CD14-positive monocyte (primary cell): Measurements from ENCODE around the gene DCP2. TPM values are rescaled to one million over a fixed set of nuclear protein-coding genes. Genes with fewer than 3 reads are reported as not detected.
"Not testable (repeated sequence)": the region's sequence is repeated elsewhere in the genome, so short reads cannot be mapped to it uniquely, and the experiment has no call there.

Experiments used
- DNase-seq, 3 donors: peaks; one replicate each; pipeline ENCODE4 v3.0.0-alpha.2; 2011 to 2022
- H2AFZ ChIP-seq: 2 replicates; pipeline ENCODE4 v1.6.0; 2012; ENCODE audit warnings: mild to moderate bottlenecking, low read depth, low read length, inconsistent platforms; ENCODE audit not compliant: insufficient read depth, poor library complexity, severe bottlenecking
- H3K27ac ChIP-seq, 2 donors: 1 replicate in 1 of 2; 2 replicates in 1 of 2; pipeline ENCODE4 v1.5.1; 2012 to 2013; ENCODE audit warnings: low read length in 2 of 2, control low read depth in 1 of 2, inconsistent platforms in 1 of 2, low read depth in 1 of 2, mild to moderate bottlenecking in 1 of 2
- H3K27me3 ChIP-seq, 2 donors: one replicate each; pipeline versions ENCODE4 v1.6.0 to v1.6.1; 2011 to 2013; ENCODE audit warnings: low read length in 2 of 2; ENCODE audit not compliant: control insufficient read depth in 2 of 2, insufficient read depth in 2 of 2
- H3K36me3 ChIP-seq, 2 donors: replicated peaks in 1 of 2; 1 replicate in 1 of 2; 2 replicates in 1 of 2; pipeline versions ENCODE4 v1.5.1 to v1.6.1; 2012 to 2013; ENCODE audit warnings: low read length in 2 of 2, control low read depth in 1 of 2, inconsistent platforms in 1 of 2, mild to moderate bottlenecking in 1 of 2; ENCODE audit not compliant: insufficient read depth in 2 of 2, control insufficient read depth in 1 of 2
- H3K4me1 ChIP-seq, 2 donors: 1 replicate in 1 of 2; 2 replicates in 1 of 2; pipeline versions ENCODE4 v1.5.1 to v1.6.1; 2012 to 2013; ENCODE audit warnings: low read length in 2 of 2, control low read depth in 1 of 2, inconsistent platforms in 1 of 2, mild to moderate bottlenecking in 1 of 2, moderate library complexity in 1 of 2; ENCODE audit not compliant: insufficient read depth in 2 of 2, control insufficient read depth in 1 of 2
- H3K4me2 ChIP-seq: replicated peaks from 2 replicates; pipeline ENCODE3; 2012; ENCODE audit warnings: low read length, moderate library complexity, mild to moderate bottlenecking; ENCODE audit not compliant: poor library complexity, severe bottlenecking; ENCODE audit errors: extremely low read depth
- H3K4me3 ChIP-seq, 3 experiments: fragments of 200-600 bp in 1 of 3; sonication (generic) in 1 of 3; replicated peaks in 1 of 3; 1 replicate in 2 of 3; 2 replicates in 1 of 3; pipeline ENCODE4 v1.5.1; 2011 to 2013; ENCODE audit warnings: low read length in 3 of 3, mild to moderate bottlenecking in 3 of 3, control low read depth in 2 of 3, low read depth in 2 of 3, inconsistent platforms in 1 of 3, moderate library complexity in 1 of 3
- H3K79me2 ChIP-seq: 2 replicates; pipeline ENCODE4 v1.6.0; 2012; ENCODE audit warnings: mild to moderate bottlenecking, control low read depth, inconsistent platforms, low read length, moderate library complexity; ENCODE audit not compliant: insufficient read depth
- H3K9ac ChIP-seq: 2 replicates; pipeline ENCODE4 v1.6.0; 2017; ENCODE audit warnings: low read length, mild to moderate bottlenecking; ENCODE audit not compliant: insufficient read depth, poor library complexity, severe bottlenecking
- H3K9me3 ChIP-seq, 2 donors: replicated peaks in 1 of 2; 1 replicate in 1 of 2; 2 replicates in 1 of 2; pipeline versions ENCODE4 v1.5.1 to v1.6.1; 2012 to 2013; ENCODE audit warnings: low read length in 2 of 2, control low read depth in 1 of 2; ENCODE audit not compliant: control insufficient read depth in 1 of 2, insufficient read depth in 1 of 2
- H4K20me1 ChIP-seq: 2 replicates; pipeline ENCODE4 v1.6.0; 2012; ENCODE audit warnings: mild to moderate bottlenecking, low read length, control low read depth, moderate library complexity; ENCODE audit not compliant: insufficient read depth
- H3K27ac Mint-ChIP-seq, 7 donors: one replicate each; pipeline ENCODE4 v1.8.0; 2020; ENCODE audit warnings: mild to moderate bottlenecking in 7 of 7, mixed read lengths in 7 of 7, moderate library complexity in 6 of 7, inconsistent platforms in 2 of 7
- H3K27me3 Mint-ChIP-seq, 3 donors: one replicate each; pipeline ENCODE4 v1.8.0; 2021 to 2022; ENCODE audit warnings: low read depth in 3 of 3, mild to moderate bottlenecking in 3 of 3, mixed read lengths in 3 of 3, moderate library complexity in 3 of 3, inconsistent platforms in 1 of 3
- H3K36me3 Mint-ChIP-seq, 2 donors: one replicate each; pipeline ENCODE4 v1.8.0; 2020; ENCODE audit warnings: mixed read lengths in 2 of 2, inconsistent platforms in 1 of 2, mild to moderate bottlenecking in 1 of 2
- H3K4me1 Mint-ChIP-seq: one replicate; pipeline ENCODE4 v1.8.0; 2020; ENCODE audit warnings: mild to moderate bottlenecking, mixed read lengths
- H3K4me3 Mint-ChIP-seq, 2 donors: one replicate each; pipeline ENCODE4 v1.8.0; 2020; ENCODE audit warnings: mild to moderate bottlenecking in 2 of 2, mixed read lengths in 2 of 2, moderate library complexity in 1 of 2
- H3K9me3 Mint-ChIP-seq, 7 donors: one replicate each; pipeline ENCODE4 v1.8.0; 2020 to 2022; ENCODE audit warnings: mixed read lengths in 7 of 7, mild to moderate bottlenecking in 6 of 7, moderate library complexity in 6 of 7, inconsistent platforms in 2 of 7
- CTCF ChIP-seq: fragments of 200-600 bp; IDR thresholded peaks from one replicate; pipeline ENCODE4 v1.8.0; 2022; ENCODE audit warnings: antibody characterized with exemption, mild to moderate bottlenecking
- WGBS: methylation state at CpG from one replicate; pipeline ENCODE4 v1.1.5; 2013; ENCODE audit warnings: missing lambda C conversion rate; ENCODE audit not compliant: insufficient coverage; 5-methylcytosine and 5-hydroxymethylcytosine counted together
- intact Hi-C, 2 donors: fragments of 100-400 bp; cut with micrococcal nuclease; formaldehyde crosslinking; loops; one replicate each; pipeline versions ENCODE4 v1.15.0 to v1.15.1; 2023
- polyA plus RNA-seq, 3 donors: library from polyadenylated mRNA; depleted of rRNA in 1 of 3; unstranded in 2 of 3; stranded (reverse) in 1 of 3; fragments of 300-500 nt in 2 of 3; fragments of >200 nt in 1 of 3; fragmentation: Illumina TruSeq in 2 of 3; gene quantifications; 1 replicate in 2 of 3; 2 replicates in 1 of 3; pipeline ENCODE4 v1.2.3, GENCODE V29; 2012 to 2021

Gene DCP2
- polyA plus RNA-seq, 3 donors, result 24.0 to 62.2 (median 58.9) TPM

DNA sequence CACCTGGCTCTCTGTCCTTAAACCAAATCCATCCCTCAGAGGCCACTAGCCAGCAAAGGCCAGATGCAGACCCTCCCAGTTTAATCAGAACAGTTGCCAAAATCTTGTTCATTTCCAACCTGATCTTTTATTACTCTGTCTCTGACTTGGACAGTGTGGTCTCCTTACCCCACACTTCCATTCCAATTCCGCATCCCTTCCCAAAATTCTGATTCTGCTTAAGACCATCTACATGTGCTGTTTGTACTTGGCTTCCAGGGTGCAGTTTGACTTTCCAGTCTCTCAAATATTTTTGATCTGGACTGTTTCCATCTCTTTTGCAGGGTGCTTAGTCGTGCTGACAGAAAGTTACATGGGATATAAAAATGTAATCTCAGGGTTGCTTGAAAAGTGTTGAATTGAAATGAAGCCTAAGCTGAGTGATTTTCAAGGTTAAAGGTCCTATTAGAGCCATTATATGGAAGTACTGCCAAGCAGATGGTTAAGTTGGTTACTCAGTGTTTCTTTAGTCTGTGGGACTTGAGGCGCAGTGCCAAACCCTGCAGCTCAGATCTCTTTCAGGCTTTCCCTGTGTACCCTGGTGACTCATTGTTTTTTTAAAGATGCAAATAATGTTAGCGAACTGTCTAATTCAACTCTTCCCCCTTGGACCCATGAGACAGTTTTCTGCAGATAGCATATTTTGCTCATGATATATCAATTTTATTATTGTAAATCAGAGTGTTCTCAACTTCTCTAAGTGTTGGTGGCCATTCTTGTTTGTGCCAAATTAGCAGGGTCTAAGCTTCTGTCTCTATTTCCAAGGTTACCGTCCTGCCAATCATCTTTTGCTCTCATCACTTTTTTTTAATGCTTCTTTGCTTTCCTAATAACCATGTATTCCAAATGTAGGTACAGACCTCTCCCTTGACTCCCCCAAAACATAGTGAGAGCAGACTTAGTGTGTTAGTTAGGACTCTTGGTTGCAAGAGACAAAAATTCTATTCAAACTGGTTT, 18.2 kb upstream of the DCP2 start:
- H3K4me3 ChIP-seq, result no peak overlapping the region

DNA sequence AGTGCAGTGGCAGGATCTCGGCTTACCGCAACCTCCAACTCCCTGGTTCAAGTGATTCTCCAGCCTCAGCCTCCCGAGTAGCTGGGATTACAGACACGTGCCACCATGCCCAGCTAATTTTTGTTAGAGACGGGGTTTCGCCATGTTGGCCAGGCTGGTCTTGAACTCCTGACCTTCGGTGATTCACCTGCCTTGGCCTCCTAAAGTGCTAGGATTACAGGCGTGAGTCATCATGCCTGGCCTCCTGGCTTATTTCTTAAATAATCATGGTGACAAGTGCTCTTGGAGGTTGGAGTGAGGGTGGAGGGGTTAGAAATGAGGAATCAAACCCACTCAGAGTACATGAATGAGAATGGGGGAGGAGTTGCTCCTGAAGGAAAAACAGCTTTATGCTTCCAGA, 16.7 kb upstream of the DCP2 start:
- H3K36me3 Mint-ChIP-seq, H3K9ac ChIP-seq, H2AFZ ChIP-seq, H4K20me1 ChIP-seq, H3K9me3 ChIP-seq, H3K4me2 ChIP-seq, H3K27me3 Mint-ChIP-seq, H3K9me3 Mint-ChIP-seq, H3K79me2 ChIP-seq, H3K27me3 ChIP-seq, H3K4me3 ChIP-seq, H3K4me3 Mint-ChIP-seq, H3K27ac ChIP-seq, H3K36me3 ChIP-seq: not testable (repeated sequence)
- peaks cover 43% of the 10 kb centered on the region for H3K4me1 Mint-ChIP-seq
- WGBS, result 95% methylated on average over 6 of the region's 8 CpGs
- peak; percentile 40 to 69 (median 42) for DNase-seq
- H3K4me1 ChIP-seq, result peaks cover 30 to 43% of the 10 kb centered on the region in 2 donors
- peak overlapping the region in 1 of 7 donors; percentile 15 for H3K27ac Mint-ChIP-seq
- intact Hi-C loops, result loop anchor here in 1 of 2 donors (5.0 kb wide), 1 partner anchor 38 kb away; the partner anchor contains the start of gene REEP5

More for the DNA sequence above, 18.2 kb upstream of the DCP2 start:
- Mint-ChIP-seq H3K9me3 (peaks cover 0 to 10% (median 4%) of the 10 kb centered on the region in 7 donors), H3K27ac (peak overlapping the region in 2 of 7 donors; percentile 2 to 4), H3K27me3 (peaks cover 2 to 10% (median 5%) of the 10 kb centered on the region in 3 donors), H3K4me3 (no peak overlapping the region), H3K4me1 (peaks cover 33% of the 10 kb centered on the region), H3K36me3 (no peaks in the 10 kb centered on the region)
- WGBS, result 100% methylated on average over 1 of the region's 5 CpGs
- H3K9me3 ChIP-seq, result no peaks in the 10 kb centered on the region
- peak; percentile 20 to 42 (median 25) for DNase-seq
- no peak overlapping the region for H2AFZ ChIP-seq
- peaks cover 23 to 33% of the 10 kb centered on the region in 2 donors for H3K4me1 ChIP-seq
- H4K20me1 ChIP-seq, result no peaks in the 10 kb centered on the region
- no peak for TF ChIP-seq CTCF
- no peaks in the 10 kb centered on the region for H3K79me2 ChIP-seq
- no peak overlapping the region for H3K4me2 ChIP-seq
- no peaks in the 10 kb centered on the region for H3K36me3 ChIP-seq
- no peak overlapping the region for H3K9ac ChIP-seq
- intact Hi-C loops, result no loop called here
- H3K27me3 ChIP-seq, result peaks cover 0 to 2% of the 10 kb centered on the region in 2 donors
- no peak overlapping the region for H3K27ac ChIP-seq
